HepG2 (cell line): ENCODE measurements around the gene ZNF839. TPM values are rescaled to one million over a fixed set of nuclear protein-coding genes. Genes with fewer than 3 reads are reported as not detected.
A peak's percentile ranks its signal among the peaks of the same experiment; 100 is the strongest.

Experiments used
- ATF7 ChIP-seq, 2 experiments: fragments of 450-650 bp in 1 of 2; sonication (generic) in 1 of 2; formaldehyde crosslinking in 1 of 2; IDR thresholded peaks; 2 replicates each; pipeline versions ENCODE4 v1.4.0 to v1.6.1; 2016 to 2020; ENCODE audit warnings: antibody characterized with exemption in 1 of 2, mild to moderate bottlenecking in 1 of 2, missing genetic modification reagents in 1 of 2
- CCAR2 ChIP-seq: fragments of 200-400 bp; formaldehyde crosslinking; optimal IDR thresholded peaks from 2 replicates; pipeline ENCODE3; 2018; ENCODE audit warnings: low read depth, mild to moderate bottlenecking, low read length, moderate library complexity
- DMAP1 ChIP-seq: IDR thresholded peaks from 2 replicates; pipeline ENCODE4 v1.6.1; 2016
- FOXJ3 ChIP-seq: sonication (generic); formaldehyde crosslinking; IDR thresholded peaks from 2 replicates; pipeline ENCODE4 v1.4.0; 2020; ENCODE audit warnings: missing genetic modification reagents, mild to moderate bottlenecking, borderline replicate concordance
- HIC2 ChIP-seq: sonication (generic); formaldehyde crosslinking; IDR thresholded peaks from 2 replicates; pipeline ENCODE4 v1.9.0; 2022; ENCODE audit warnings: low read depth, missing genetic modification reagents
- MAFG ChIP-seq: sonication (generic); formaldehyde crosslinking; IDR thresholded peaks from 2 replicates; pipeline ENCODE4 v1.5.1; 2020; ENCODE audit warnings: mild to moderate bottlenecking, missing genetic modification reagents
- MTA3 ChIP-seq: sonication (generic); formaldehyde crosslinking; IDR thresholded peaks from 2 replicates; pipeline ENCODE4 v1.4.0; 2020; ENCODE audit warnings: missing genetic modification reagents
- PRDM4 ChIP-seq: sonication (generic); formaldehyde crosslinking; IDR thresholded peaks from 2 replicates; pipeline ENCODE4 v1.9.0; 2021; ENCODE audit warnings: missing genetic modification reagents, borderline replicate concordance
- RFXANK ChIP-seq: IDR thresholded peaks from 2 replicates; pipeline ENCODE4 v1.6.1; 2016
- SP140L ChIP-seq: sonication (generic); formaldehyde crosslinking; IDR thresholded peaks from 2 replicates; pipeline ENCODE4 v1.4.0; 2020; ENCODE audit warnings: missing genetic modification reagents, borderline replicate concordance
- YEATS2 ChIP-seq: sonication (generic); formaldehyde crosslinking; IDR thresholded peaks from 2 replicates; pipeline ENCODE4 v1.4.0; 2020; ENCODE audit warnings: missing genetic modification reagents, borderline replicate concordance
- ZMYM4 ChIP-seq: sonication (generic); formaldehyde crosslinking; IDR thresholded peaks from 2 replicates; pipeline ENCODE4 v1.8.1; 2023; ENCODE audit warnings: mild to moderate bottlenecking, missing genetic modification reagents
- ZNF10 ChIP-seq: sonication (generic); formaldehyde crosslinking; IDR thresholded peaks from 2 replicates; pipeline ENCODE4 v1.4.0; 2020; ENCODE audit warnings: mild to moderate bottlenecking, low read depth, missing genetic modification reagents, borderline replicate concordance
- ZNF20 ChIP-seq: sonication (generic); formaldehyde crosslinking; IDR thresholded peaks from 2 replicates; pipeline ENCODE4 v1.4.0; 2020; ENCODE audit warnings: mild to moderate bottlenecking, moderate library complexity, missing genetic modification reagents
- ZNF235 ChIP-seq: sonication (generic); formaldehyde crosslinking; IDR thresholded peaks from 2 replicates; pipeline ENCODE4 v1.8.1; 2023; ENCODE audit warnings: mild to moderate bottlenecking, missing genetic modification reagents, borderline replicate concordance
- ZNF382 ChIP-seq: sonication (generic); formaldehyde crosslinking; IDR thresholded peaks from 2 replicates; pipeline ENCODE4 v1.5.0; 2020; ENCODE audit warnings: missing genetic modification reagents, mild to moderate bottlenecking, borderline replicate concordance
- ZNF562 ChIP-seq: sonication (generic); formaldehyde crosslinking; IDR thresholded peaks from 2 replicates; pipeline ENCODE4 v1.8.0; 2022; ENCODE audit warnings: missing genetic modification reagents, borderline replicate concordance
- ZNF607 ChIP-seq: sonication (generic); formaldehyde crosslinking; IDR thresholded peaks from 2 replicates; pipeline ENCODE4 v1.5.1; 2020; ENCODE audit warnings: missing genetic modification reagents, mild to moderate bottlenecking, borderline replicate concordance
- ZNF672 ChIP-seq: sonication (generic); formaldehyde crosslinking; IDR thresholded peaks from 2 replicates; pipeline ENCODE4 v1.8.1; 2022; ENCODE audit warnings: missing genetic modification reagents
- ZSCAN22 ChIP-seq: sonication (generic); formaldehyde crosslinking; IDR thresholded peaks from 2 replicates; pipeline ENCODE4 v1.4.0; 2020; ENCODE audit warnings: mild to moderate bottlenecking, missing genetic modification reagents
- ZSCAN31 ChIP-seq: sonication (generic); formaldehyde crosslinking; IDR thresholded peaks from 2 replicates; pipeline ENCODE4 v1.5.0; 2020; ENCODE audit warnings: low read depth, mild to moderate bottlenecking, missing genetic modification reagents
- polyA plus RNA-seq, 8 experiments: library from polyadenylated mRNA; depleted of rRNA in 3 of 8; stranded (reverse) in 7 of 8; unstranded in 1 of 8; fragments of >200 nt; fragmentation: Illumina TruSeq in 4 of 8; extraction: Trizol in 4 of 8; gene quantifications; 2 replicates each; pipeline versions ENCODE4 v1.2.1 to v1.2.3, GENCODE V29; 2011 to 2016; ENCODE audit warnings: low read depth in 4 of 8, missing spikeins in 1 of 8, mixed read lengths in 1 of 8; ENCODE audit not compliant: insufficient read depth in 1 of 8
- total RNA-seq, 5 experiments: library from RNA; depleted of rRNA; stranded (reverse); fragments of >200 nt; fragmentation: Illumina TruSeq; extraction: Trizol; gene quantifications; 2 replicates each; pipeline ENCODE4 v1.2.3, GENCODE V29; 2016; ENCODE audit warnings: low read depth in 1 of 5
- TF ChIP-seq, protein P1 (sequence below): IDR thresholded peaks from 2 replicates; pipeline ENCODE4 v1.6.1; 2016; ENCODE audit warnings: low read depth
- TF ChIP-seq, protein P2 (sequence below): sonication (generic); formaldehyde crosslinking; conservative IDR thresholded peaks from 2 replicates; pipeline ENCODE4 v1.8.0; 2022; ENCODE audit warnings: missing genetic modification reagents

Gene ZNF839
- total and polyA plus RNA-seq, 2 of the 13 experiments (the other 11 are each of a cell fraction or from before 2014, with no cell fraction given), result 11.1 to 12.8 TPM

GRCh38 chr14:102362545-102363181 lies 43.1 kb downstream of the ZNF839 start, which contains the start of the genes CINP and TECPR2 (continued):
- TF ChIP-seq DMAP1 (CRISPR knock-in tag), result peak; percentile 75
- no peak for TF ChIP-seq RFXANK (CRISPR knock-in tag)
- peak; percentile 17; the same call in 1 of the 2 replicates for TF ChIP-seq ZSCAN31 (CRISPR knock-in tag)
- TF ChIP-seq FOXJ3 (CRISPR knock-in tag), result no peak
- TF ChIP-seq, protein P1, sequence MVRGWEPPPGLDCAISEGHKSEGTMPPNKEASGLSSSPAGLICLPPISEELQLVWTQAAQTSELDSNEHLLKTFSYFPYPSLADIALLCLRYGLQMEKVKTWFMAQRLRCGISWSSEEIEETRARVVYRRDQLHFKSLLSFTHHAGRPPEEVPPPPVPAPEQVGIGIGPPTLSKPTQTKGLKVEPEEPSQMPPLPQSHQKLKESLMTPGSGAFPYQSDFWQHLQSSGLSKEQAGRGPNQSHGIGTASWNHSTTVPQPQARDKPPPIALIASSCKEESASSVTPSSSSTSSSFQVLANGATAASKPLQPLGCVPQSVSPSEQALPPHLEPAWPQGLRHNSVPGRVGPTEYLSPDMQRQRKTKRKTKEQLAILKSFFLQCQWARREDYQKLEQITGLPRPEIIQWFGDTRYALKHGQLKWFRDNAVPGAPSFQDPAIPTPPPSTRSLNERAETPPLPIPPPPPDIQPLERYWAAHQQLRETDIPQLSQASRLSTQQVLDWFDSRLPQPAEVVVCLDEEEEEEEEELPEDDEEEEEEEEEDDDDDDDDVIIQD, result no peak
- TF ChIP-seq ZNF382 (CRISPR knock-in tag), result no peak
- no peak for TF ChIP-seq ZNF10 (CRISPR knock-in tag)
- no peak for TF ChIP-seq SP140L (CRISPR knock-in tag)
- TF ChIP-seq ZNF672, result no peak
- no peak for TF ChIP-seq CCAR2
- TF ChIP-seq ATF7 (IDR thresholded peaks at IDR 0.05), result no peak
- no peak for TF ChIP-seq ATF7 (CRISPR knock-in tag; IDR thresholded peaks at IDR 0.05)
- peak; percentile 79 for TF ChIP-seq YEATS2 (CRISPR knock-in tag)
- 0 out of 2 replicates have a peak, but pooled peaks have one; percentile 18 for TF ChIP-seq ZMYM4 (CRISPR knock-in tag)
- TF ChIP-seq ZNF562 (CRISPR knock-in tag), result no peak
- TF ChIP-seq, protein P2, sequence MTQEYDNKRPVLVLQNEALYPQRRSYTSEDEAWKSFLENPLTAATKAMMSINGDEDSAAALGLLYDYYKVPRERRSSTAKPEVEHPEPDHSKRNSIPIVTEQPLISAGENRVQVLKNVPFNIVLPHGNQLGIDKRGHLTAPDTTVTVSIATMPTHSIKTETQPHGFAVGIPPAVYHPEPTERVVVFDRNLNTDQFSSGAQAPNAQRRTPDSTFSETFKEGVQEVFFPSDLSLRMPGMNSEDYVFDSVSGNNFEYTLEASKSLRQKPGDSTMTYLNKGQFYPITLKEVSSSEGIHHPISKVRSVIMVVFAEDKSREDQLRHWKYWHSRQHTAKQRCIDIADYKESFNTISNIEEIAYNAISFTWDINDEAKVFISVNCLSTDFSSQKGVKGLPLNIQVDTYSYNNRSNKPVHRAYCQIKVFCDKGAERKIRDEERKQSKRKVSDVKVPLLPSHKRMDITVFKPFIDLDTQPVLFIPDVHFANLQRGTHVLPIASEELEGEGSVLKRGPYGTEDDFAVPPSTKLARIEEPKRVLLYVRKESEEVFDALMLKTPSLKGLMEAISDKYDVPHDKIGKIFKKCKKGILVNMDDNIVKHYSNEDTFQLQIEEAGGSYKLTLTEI (CRISPR knock-in tag), result no peak
- no peak for TF ChIP-seq HIC2 (CRISPR knock-in tag)
- TF ChIP-seq MAFG (CRISPR knock-in tag), result no peak
- TF ChIP-seq ZNF235, result 0 out of 2 replicates have a peak, but pooled peaks have one; percentile 23
- TF ChIP-seq ZNF607 (CRISPR knock-in tag), result peak; percentile 33; the same call in 1 of the 2 replicates
- no peak for TF ChIP-seq ZNF20
- TF ChIP-seq PRDM4 (CRISPR knock-in tag), result no peak
- TF ChIP-seq ZSCAN22 (CRISPR knock-in tag), result no peak
- no peak for TF ChIP-seq MTA3 (CRISPR knock-in tag)
